ENCODE measurements around the gene SLC25A23. TPM values are rescaled to one million over a fixed set of nuclear protein-coding genes. Genes with fewer than 3 reads are reported as not detected.

Gene SLC25A23
- total and polyA plus RNA-seq, 9 of the 15 experiments (the other 6 are each of a cell fraction or from before 2014, with no cell fraction given) = 6.1 to 72.0 (median 26.6) TPM

- no peak for TF ChIP-seq ID3 (CRISPR knock-in tag; IDR thresholded peaks at IDR 0.05)
- peak; percentile 97 for TF ChIP-seq ID3 (tag; IDR thresholded peaks at IDR 0.05)
- TF ChIP-seq IRF2 (CRISPR knock-in tag; IDR thresholded peaks at IDR 0.05) = no peak
- TF ChIP-seq RBM34 (IDR thresholded peaks at IDR 0.05; ENCODE audit: borderline replicate concordance, insufficient read depth, low read length) = no peak
- no peak for TF ChIP-seq ZBTB2 (IDR thresholded peaks at IDR 0.05)
- TF ChIP-seq CREB1 (IDR thresholded peaks at IDR 0.05) = no peak; the same call in 1 of the 2 replicates
- TF ChIP-seq CREB1 (CRISPR knock-in tag; IDR thresholded peaks at IDR 0.05) = peak; percentile 73
- no peak for TF ChIP-seq ZNF740 (CRISPR knock-in tag; IDR thresholded peaks at IDR 0.05)
- no peak for TF ChIP-seq ZNF740 (tag; IDR thresholded peaks at IDR 0.05)
- TF ChIP-seq ZNF384 (IDR thresholded peaks at IDR 0.05; ENCODE audit: low read depth, low read length) = no peak
- peak; percentile 78; the same call in 1 of the 2 replicates for TF ChIP-seq KLF6 (CRISPR knock-in tag; IDR thresholded peaks at IDR 0.05; ENCODE audit: borderline replicate concordance)
- TF ChIP-seq HMGXB4 (CRISPR knock-in tag; IDR thresholded peaks at IDR 0.05) = peak; percentile 95
- TF ChIP-seq ZNF224 (CRISPR knock-in tag; IDR thresholded peaks at IDR 0.05) = peak; percentile 82; the same call in 1 of the 2 replicates
- no peak for TF ChIP-seq ZNF445 (CRISPR knock-in tag; IDR thresholded peaks at IDR 0.05; ENCODE audit: low read depth)
- no peak for TF ChIP-seq KLF16 (IDR thresholded peaks at IDR 0.05)
- TF ChIP-seq CTCFL (IDR thresholded peaks at IDR 0.05; ENCODE audit: borderline replicate concordance, insufficient read depth, low read depth, low read length, poor library complexity, severe bottlenecking) = no peak
- TF ChIP-seq ZBTB9 (CRISPR knock-in tag; IDR thresholded peaks at IDR 0.05) = peak; percentile 90; the same call in 1 of the 2 replicates
- TF ChIP-seq NELFE (IDR thresholded peaks at IDR 0.05; ENCODE audit: insufficient read depth, insufficient read length) = no peak
- TF ChIP-seq MCM7 (IDR thresholded peaks at IDR 0.05) = no peak
- no peak for TF ChIP-seq ZNF408 (CRISPR knock-in tag; IDR thresholded peaks at IDR 0.05; ENCODE audit: low read depth)
These were observed 34.5 kb downstream of the SLC25A23 start (continued) for GRCh38 chr19:6424939-6425731.

Data from K562 (cell line).